Upper lobe of right lung (tissue), 1 donor: Measurements from ENCODE around the gene TAS2R1. TPM values are rescaled to one million over a fixed set of nuclear protein-coding genes. Genes with fewer than 3 reads are reported as not detected.

Experiments used
- ATAC-seq: fragments of 200-7000 bp; cut with Tn5 transposase; one replicate; pipeline ENCODE4 v1.9.1; 2020; ENCODE audit warnings: mild to moderate bottlenecking, moderate library complexity
- DNase-seq: peaks from one replicate; pipeline ENCODE4 v3.0.0-alpha.2; 2020
- H3K27ac ChIP-seq: fragments of 200-600 bp; one replicate; pipeline ENCODE4 v1.8.0; 2022
- H3K27me3 ChIP-seq: fragments of 200-600 bp; one replicate; pipeline ENCODE4 v1.8.0; 2022; ENCODE audit warnings: mild to moderate bottlenecking
- H3K36me3 ChIP-seq: fragments of 200-600 bp; one replicate; pipeline ENCODE4 v1.8.0; 2022
- H3K4me1 ChIP-seq: fragments of 200-600 bp; one replicate; pipeline ENCODE4 v1.8.0; 2022
- H3K4me3 ChIP-seq: fragments of 200-600 bp; one replicate; pipeline ENCODE4 v1.8.0; 2022; ENCODE audit warnings: mild to moderate bottlenecking
- H3K9me3 ChIP-seq: fragments of 200-600 bp; one replicate; pipeline ENCODE4 v1.8.0; 2022
- intact Hi-C: fragments of 100-400 bp; cut with DNase I; formaldehyde crosslinking; loops from one replicate; pipeline ENCODE4 v1.11.0; 2022
- total RNA-seq: library from RNA; stranded (reverse); fragmentation: NEBNext Ultra II Directional; extraction: Animal tissue kit (Norgen Biotek cat#: 25700); gene quantifications from one replicate; pipeline ENCODE4 v1.2.1, GENCODE V29; 2021
- TF ChIP-seq, protein P1 (sequence below): fragments of 200-600 bp; IDR thresholded peaks from one replicate; pipeline ENCODE4 v1.8.0; 2022; ENCODE audit warnings: antibody characterized with exemption
- donor health status: DM: no; HTN: yes; CAD: no; lungs with severe emphysema.

Gene TAS2R1
- total RNA-seq, 1 donor from 2014 or later: not detected

DNA sequence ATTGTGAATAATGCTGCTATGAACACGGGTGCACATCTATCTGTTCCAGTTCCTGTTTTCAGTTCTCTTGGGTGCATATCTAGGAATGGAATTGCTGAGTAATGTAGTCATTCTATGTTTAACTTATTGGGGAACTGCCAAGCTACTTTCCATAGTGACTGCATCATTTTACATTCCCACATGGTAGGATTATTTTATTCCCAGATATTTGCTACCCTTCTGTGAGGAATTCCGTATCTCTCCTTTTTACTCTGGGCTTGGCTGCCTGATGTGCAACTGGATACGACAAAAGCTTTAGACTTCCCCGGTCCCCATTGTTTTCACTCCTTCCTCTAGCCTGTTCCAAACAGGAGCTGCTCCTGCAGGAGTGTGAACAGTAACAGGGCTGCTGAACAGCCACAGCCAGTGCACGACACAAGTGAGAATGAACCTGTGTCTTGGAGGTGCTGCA is 7.2 kb downstream of the TAS2R1 start:
- ATAC-seq: no peak
- no peak overlapping the region for H3K4me3 ChIP-seq

DNA sequence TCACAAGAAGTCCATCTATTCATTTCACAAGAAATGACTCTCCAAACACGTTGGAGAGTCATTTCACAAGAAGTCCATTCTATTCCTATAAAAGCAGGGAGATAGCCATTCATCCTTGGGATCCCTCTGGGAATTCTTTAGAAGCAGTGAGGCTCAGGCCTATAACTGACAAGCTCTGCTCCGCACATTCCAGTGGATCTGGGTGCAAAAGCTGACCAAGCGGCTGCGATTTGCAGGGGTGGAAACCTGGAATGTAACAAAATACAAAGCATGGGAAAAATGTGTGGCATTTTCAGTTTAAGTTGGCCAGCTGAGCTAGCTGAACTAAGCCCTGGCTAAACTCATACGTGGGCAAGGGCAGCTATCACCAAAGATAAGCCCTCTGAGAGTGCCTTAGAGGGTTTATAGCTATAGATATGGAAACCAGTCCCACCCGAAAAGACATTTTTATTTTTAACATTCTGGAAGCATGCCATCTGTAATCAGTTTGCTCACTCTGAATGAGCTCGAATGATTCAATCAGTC is 8.7 kb downstream of the TAS2R1 start:
- no peak for ATAC-seq
- DNase-seq: no peak
- no peak overlapping the region for H3K27ac ChIP-seq
- intact Hi-C loops: no loop called here
- no peaks in the 10 kb centered on the region for H3K27me3 ChIP-seq
- no peaks in the 10 kb centered on the region for H3K36me3 ChIP-seq
- H3K4me1 ChIP-seq: no peaks in the 10 kb centered on the region
- TF ChIP-seq, protein P1, sequence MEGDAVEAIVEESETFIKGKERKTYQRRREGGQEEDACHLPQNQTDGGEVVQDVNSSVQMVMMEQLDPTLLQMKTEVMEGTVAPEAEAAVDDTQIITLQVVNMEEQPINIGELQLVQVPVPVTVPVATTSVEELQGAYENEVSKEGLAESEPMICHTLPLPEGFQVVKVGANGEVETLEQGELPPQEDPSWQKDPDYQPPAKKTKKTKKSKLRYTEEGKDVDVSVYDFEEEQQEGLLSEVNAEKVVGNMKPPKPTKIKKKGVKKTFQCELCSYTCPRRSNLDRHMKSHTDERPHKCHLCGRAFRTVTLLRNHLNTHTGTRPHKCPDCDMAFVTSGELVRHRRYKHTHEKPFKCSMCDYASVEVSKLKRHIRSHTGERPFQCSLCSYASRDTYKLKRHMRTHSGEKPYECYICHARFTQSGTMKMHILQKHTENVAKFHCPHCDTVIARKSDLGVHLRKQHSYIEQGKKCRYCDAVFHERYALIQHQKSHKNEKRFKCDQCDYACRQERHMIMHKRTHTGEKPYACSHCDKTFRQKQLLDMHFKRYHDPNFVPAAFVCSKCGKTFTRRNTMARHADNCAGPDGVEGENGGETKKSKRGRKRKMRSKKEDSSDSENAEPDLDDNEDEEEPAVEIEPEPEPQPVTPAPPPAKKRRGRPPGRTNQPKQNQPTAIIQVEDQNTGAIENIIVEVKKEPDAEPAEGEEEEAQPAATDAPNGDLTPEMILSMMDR: no peak
- no peaks in the 10 kb centered on the region for H3K9me3 ChIP-seq
- no peak overlapping the region for H3K4me3 ChIP-seq

More for the DNA sequence above, 7.2 kb downstream of the TAS2R1 start:
- H3K36me3 ChIP-seq: no peaks in the 10 kb centered on the region
- H3K9me3 ChIP-seq: no peaks in the 10 kb centered on the region
- DNase-seq: no peak
- TF ChIP-seq, protein P1: no peak
- no peak overlapping the region for H3K27ac ChIP-seq
- intact Hi-C loops: no loop called here
- H3K27me3 ChIP-seq: no peaks in the 10 kb centered on the region
- H3K4me1 ChIP-seq: no peaks in the 10 kb centered on the region

DNA sequence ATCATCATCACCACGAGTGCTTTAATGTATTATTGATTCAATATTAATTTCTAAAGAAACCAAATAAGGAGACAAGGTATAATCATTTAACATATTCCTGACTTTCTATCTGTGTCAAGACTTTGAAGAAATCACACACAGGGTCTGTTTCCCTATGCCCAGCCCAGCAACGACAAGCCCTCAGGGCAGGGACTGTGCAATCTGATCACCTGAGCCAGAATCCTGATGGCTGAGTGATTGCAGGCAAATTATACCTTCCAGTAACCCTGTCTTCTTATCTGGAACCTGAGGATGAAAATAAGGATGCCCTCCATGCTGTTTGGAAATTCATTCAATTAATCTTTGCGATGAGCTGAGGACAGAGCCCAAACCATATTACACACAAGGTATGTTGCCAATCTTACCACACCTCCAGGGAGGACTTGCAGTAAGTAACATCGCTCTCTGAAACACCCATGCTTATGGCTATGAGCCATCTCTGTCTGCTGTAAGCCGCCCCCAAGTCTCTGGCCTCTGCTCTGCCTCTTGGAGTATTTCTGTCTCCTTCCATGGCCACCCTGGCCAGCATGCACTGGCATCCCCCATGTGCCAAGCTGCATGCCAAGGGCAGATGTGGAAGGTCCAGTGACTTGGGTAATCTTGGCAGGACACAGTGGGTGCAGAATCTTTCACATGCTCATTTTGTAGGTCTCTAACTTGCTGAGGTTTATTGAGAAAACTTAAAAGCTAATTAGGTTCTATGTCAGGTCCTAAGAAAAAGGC is 10.6 kb downstream of the TAS2R1 start:
- Histone ChIP-seq H3K9me3 (no peaks in the 10 kb centered on the region), H3K27me3 (no peaks in the 10 kb centered on the region), H3K27ac (no peak overlapping the region), H3K4me3 (no peak overlapping the region), H3K4me1 (no peaks in the 10 kb centered on the region), H3K36me3 (no peaks in the 10 kb centered on the region)
- TF ChIP-seq, protein P1: no peak
- DNase-seq: no peak
- ATAC-seq: no peak
- intact Hi-C loops: no loop called here

DNA sequence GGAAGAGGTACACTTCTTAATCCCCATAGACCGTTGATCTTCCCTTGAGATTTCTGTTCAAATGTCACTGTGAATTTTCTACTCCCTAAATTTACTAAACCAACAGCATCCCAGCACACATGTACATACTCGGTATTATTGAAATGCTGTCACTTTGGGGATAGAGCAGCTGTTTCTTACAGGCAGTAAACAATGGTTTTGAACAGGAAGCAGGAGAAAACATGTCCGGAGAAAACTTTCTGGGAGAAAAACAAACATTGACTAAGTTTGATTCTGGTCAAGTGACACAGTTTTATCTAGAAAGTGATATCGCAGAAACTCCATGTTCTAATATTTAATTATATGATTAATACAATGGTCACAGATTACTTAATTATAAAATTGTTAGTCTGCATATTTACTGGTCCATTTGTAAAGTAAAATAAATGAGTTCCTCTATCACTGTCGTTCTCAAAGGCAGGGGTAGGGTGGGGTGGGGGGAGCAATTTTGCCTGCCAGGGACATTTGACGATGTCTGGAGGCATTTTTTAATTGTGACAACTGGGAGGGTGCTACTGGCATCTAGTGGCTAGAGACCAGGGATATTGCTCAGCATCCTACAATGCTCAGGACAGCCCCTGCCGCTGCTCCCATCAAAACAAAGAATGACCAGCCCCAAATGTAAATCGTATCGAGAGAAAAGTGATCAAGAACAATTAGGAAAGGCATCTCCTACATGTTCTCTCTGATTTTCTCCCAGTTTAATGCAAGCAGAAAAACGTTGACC is 12.2 kb downstream of the TAS2R1 start:
- no peaks in the 10 kb centered on the region for H3K27me3 ChIP-seq
- TF ChIP-seq, protein P1: no peak
- intact Hi-C loops: no loop called here
- H3K27ac ChIP-seq: no peak overlapping the region
- DNase-seq (no peak), ATAC-seq (no peak)
- no peak overlapping the region for H3K4me3 ChIP-seq
- no peaks in the 10 kb centered on the region for H3K9me3 ChIP-seq
- H3K4me1 ChIP-seq: no peaks in the 10 kb centered on the region
- no peaks in the 10 kb centered on the region for H3K36me3 ChIP-seq

DNA sequence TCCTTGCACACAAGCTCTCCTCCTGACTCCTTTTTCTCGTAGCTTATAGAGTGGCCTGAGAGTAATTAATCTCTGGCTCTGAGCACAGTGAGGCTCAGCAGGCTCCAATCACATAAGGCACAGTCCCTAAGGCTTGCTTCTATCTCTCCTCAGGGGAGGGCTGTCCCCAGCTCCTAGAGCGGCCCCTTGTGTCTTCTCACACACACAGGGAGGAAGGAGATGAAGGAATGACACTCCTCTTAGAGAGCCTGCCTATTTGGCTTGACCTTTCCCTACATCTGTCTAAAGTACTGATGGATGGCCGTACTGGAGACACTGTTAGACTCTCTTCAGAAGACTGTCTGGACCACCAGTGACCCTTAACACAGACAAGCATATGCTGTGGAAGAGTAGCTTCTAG is 12.9 kb downstream of the TAS2R1 start:
- TF ChIP-seq, protein P1: no peak
- Histone ChIP-seq H3K36me3 (no peaks in the 10 kb centered on the region), H3K4me1 (no peaks in the 10 kb centered on the region), H3K27ac (no peak overlapping the region), H3K27me3 (no peaks in the 10 kb centered on the region), H3K9me3 (no peaks in the 10 kb centered on the region), H3K4me3 (no peak overlapping the region)
- intact Hi-C loops: no loop called here
- DNase-seq (no peak), ATAC-seq (no peak)
